Measurements from ENCODE around the gene CADM2. TPM values are rescaled to one million over a fixed set of nuclear protein-coding genes. Genes with fewer than 3 reads are reported as not detected.

The CADM2 gene
- total RNA-seq, 4 donors from 2014 or later: 1.2 to 22.3 (median 2.4) TPM

DNA sequence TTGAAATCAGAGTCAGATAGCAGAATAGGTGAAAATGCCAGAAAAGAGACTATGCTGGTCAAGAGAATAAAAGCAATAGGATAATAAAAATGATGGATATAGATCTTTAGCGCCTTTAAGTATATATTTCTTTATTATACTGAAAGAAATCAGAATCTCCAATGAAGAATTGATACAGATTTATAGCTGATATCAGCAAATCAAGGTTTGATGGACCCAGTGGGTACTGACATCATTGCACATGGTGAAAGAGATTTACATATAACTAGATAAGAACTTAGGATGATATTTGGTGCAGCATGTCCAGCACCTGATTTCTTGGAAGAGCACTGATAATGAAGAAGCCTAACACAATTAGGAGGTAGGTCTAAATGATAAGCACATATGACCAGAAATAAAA, 18.2 kb downstream of the CADM2 start:
- Histone ChIP-seq H3K9me3 (no peaks in the 10 kb centered on the region), H3K4me1 (no peaks in the 10 kb centered on the region), H3K27ac (no peak overlapping the region), H3K4me3 (no peak overlapping the region), H3K27me3 (no peaks in the 10 kb centered on the region), H3K36me3 (no peaks in the 10 kb centered on the region)
- TF ChIP-seq POLR2A (IDR thresholded peaks at IDR 0.05): no peak
- TF ChIP-seq, protein P1, sequence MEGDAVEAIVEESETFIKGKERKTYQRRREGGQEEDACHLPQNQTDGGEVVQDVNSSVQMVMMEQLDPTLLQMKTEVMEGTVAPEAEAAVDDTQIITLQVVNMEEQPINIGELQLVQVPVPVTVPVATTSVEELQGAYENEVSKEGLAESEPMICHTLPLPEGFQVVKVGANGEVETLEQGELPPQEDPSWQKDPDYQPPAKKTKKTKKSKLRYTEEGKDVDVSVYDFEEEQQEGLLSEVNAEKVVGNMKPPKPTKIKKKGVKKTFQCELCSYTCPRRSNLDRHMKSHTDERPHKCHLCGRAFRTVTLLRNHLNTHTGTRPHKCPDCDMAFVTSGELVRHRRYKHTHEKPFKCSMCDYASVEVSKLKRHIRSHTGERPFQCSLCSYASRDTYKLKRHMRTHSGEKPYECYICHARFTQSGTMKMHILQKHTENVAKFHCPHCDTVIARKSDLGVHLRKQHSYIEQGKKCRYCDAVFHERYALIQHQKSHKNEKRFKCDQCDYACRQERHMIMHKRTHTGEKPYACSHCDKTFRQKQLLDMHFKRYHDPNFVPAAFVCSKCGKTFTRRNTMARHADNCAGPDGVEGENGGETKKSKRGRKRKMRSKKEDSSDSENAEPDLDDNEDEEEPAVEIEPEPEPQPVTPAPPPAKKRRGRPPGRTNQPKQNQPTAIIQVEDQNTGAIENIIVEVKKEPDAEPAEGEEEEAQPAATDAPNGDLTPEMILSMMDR (IDR thresholded peaks at IDR 0.05): no peak
- DNase-seq: no peak

DNA sequence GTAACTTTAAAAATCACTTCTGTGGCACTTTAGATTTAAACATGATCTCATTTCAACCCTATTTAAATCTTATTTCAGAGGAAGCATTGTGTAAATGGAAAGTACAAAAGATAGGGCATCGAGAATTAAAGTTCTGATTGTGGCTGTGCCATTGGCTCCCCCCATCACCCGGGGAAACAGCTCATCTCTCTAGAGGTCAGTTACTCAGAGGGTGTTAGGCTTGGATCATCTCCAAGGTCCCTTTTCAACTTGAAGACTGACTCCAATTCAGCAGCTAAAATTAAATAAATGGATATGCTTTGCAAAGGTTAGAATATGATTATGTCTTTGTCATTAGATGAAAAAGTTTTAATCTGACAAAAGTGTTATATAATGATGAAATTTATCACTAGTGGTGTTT, 20.1 kb downstream of the CADM2 start:
- Histone ChIP-seq H3K27me3 (no peaks in the 10 kb centered on the region), H3K27ac (no peak overlapping the region), H3K36me3 (no peaks in the 10 kb centered on the region), H3K4me3 (no peak overlapping the region), H3K9me3 (no peaks in the 10 kb centered on the region), H3K4me1 (no peaks in the 10 kb centered on the region)
- TF ChIP-seq, protein P1 (IDR thresholded peaks at IDR 0.05): no peak
- TF ChIP-seq POLR2A (IDR thresholded peaks at IDR 0.05): no peak
- no peak for DNase-seq

DNA sequence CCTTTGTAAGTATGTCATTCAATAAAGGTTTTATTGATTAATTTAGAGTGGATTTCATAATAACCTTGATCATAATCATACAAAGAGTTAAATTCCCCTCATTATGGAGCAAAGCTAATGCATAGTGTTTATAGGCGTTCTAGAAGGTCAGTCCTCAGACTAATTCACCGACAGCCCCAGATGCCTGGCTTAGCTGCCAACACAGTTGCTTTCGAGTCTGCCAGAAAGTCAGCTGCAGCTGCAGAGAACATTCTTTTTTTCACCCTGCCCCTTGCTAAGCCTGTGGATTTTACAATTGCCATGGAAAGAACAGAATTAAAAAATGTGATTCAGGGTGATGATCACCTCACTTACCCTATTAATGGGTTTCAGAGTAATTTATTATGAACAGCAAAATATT, 21.2 kb downstream of the CADM2 start:
- DNase-seq: no peak
- no peaks in the 10 kb centered on the region for H3K4me1 ChIP-seq
- H3K4me3 ChIP-seq: no peak overlapping the region
- no peaks in the 10 kb centered on the region for H3K27me3 ChIP-seq
- H3K9me3 ChIP-seq: no peaks in the 10 kb centered on the region
- no peaks in the 10 kb centered on the region for H3K36me3 ChIP-seq
- H3K27ac ChIP-seq: no peak overlapping the region
- no peak for TF ChIP-seq POLR2A (IDR thresholded peaks at IDR 0.05)
- TF ChIP-seq, protein P1 (IDR thresholded peaks at IDR 0.05): no peak

DNA sequence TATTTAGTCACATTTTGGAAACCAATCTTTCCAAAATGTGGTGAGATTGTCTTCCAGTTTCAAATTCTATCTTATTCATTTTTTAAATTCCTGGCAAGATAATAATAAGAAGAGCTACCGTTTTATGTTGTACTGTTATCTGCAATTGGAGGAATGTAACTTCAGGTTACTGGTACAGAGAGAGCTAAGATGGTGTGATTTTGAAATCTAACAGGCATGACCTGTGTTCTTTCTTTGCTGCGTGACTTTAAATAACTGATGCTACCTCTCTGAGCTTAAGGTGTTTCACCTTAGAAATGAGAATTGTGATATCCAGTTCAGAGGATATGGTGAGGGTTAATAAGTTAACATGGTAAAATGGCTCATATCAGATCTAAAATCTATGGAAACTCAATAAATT, 21.7 kb downstream of the CADM2 start:
- H3K36me3 ChIP-seq: no peaks in the 10 kb centered on the region
- TF ChIP-seq, protein P1 (IDR thresholded peaks at IDR 0.05): no peak
- TF ChIP-seq POLR2A (IDR thresholded peaks at IDR 0.05): no peak
- no peaks in the 10 kb centered on the region for H3K9me3 ChIP-seq
- no peaks in the 10 kb centered on the region for H3K4me1 ChIP-seq
- no peaks in the 10 kb centered on the region for H3K27me3 ChIP-seq
- H3K4me3 ChIP-seq: no peak overlapping the region
- H3K27ac ChIP-seq: no peak overlapping the region
- no peak for DNase-seq

DNA sequence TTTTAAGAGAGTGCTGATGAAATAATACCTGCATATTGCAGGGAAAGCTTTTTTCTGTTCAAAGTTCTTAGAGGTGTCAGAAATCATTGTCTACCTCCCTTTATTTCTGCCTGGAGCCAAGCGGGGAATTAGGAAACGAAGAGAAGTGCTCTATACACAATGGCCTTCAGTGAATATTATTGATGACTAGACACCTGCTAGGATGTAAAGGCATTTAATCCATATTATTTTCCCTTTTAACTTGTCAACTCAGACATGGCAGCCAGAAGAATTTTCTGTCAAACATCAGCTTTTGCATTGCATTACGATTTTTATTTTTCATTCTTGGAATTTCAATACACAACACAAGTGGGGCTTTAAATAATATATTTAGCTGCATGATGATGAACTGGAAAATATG, 24.7 kb downstream of the CADM2 start:
- H3K4me3 ChIP-seq: no peak overlapping the region
- no peak overlapping the region for H3K27ac ChIP-seq
- H3K36me3 ChIP-seq: no peaks in the 10 kb centered on the region
- no peak for DNase-seq
- H3K27me3 ChIP-seq: no peaks in the 10 kb centered on the region
- TF ChIP-seq POLR2A (IDR thresholded peaks at IDR 0.05): no peak
- TF ChIP-seq, protein P1 (IDR thresholded peaks at IDR 0.05): no peak
- H3K9me3 ChIP-seq: no peaks in the 10 kb centered on the region
- H3K4me1 ChIP-seq: no peaks in the 10 kb centered on the region

DNA sequence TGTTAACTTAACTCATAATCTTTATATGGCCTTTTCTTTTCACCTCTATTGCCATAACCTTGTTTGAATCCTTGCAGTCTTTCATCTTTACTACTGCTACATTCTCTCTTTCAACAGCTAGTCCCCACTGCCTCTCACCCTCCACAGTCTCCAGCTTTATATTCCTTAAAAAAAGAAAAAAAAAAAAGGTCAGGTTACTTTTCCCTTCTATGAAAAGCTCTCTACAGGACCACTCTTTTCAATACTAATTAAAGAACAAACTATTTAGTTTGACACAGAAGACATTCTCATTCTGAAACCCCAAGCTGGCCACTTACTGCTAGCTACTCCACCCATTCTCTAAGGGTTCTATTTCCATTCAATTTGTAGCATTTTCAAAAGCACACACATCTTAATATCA, 25.6 kb downstream of the CADM2 start:
- Histone ChIP-seq H3K27ac (no peak overlapping the region), H3K9me3 (no peaks in the 10 kb centered on the region), H3K36me3 (no peaks in the 10 kb centered on the region), H3K27me3 (no peaks in the 10 kb centered on the region), H3K4me3 (no peak overlapping the region), H3K4me1 (no peaks in the 10 kb centered on the region)
- TF ChIP-seq, protein P1 (IDR thresholded peaks at IDR 0.05): no peak
- TF ChIP-seq POLR2A (IDR thresholded peaks at IDR 0.05): no peak
- DNase-seq: no peak
